Lower lobe of right lung (tissue), 2 donors: ENCODE results near the gene UFSP2. TPM values are rescaled to one million over a fixed set of nuclear protein-coding genes. Genes with fewer than 3 reads are reported as not detected.

Experiments
- ATAC-seq, 2 donors: fragments of 200-7000 bp; cut with Tn5 transposase; one replicate each; pipeline ENCODE4 v1.9.1; 2020 to 2022; ENCODE audit warnings: mild to moderate bottlenecking in 2 of 2, moderate library complexity in 2 of 2
- DNase-seq: peaks from one replicate; pipeline ENCODE4 v3.0.0-alpha.2; 2020
- H3K27ac ChIP-seq: fragments of 200-600 bp; one replicate; pipeline ENCODE4 v1.8.0; 2022
- H3K27me3 ChIP-seq: fragments of 200-600 bp; one replicate; pipeline ENCODE4 v1.8.0; 2022; ENCODE audit warnings: low read depth
- H3K36me3 ChIP-seq: fragments of 200-600 bp; one replicate; pipeline ENCODE4 v1.8.0; 2022; ENCODE audit warnings: mild to moderate bottlenecking
- H3K4me1 ChIP-seq: fragments of 200-600 bp; one replicate; pipeline ENCODE4 v1.8.0; 2022
- H3K4me3 ChIP-seq: fragments of 200-600 bp; one replicate; pipeline ENCODE4 v1.8.0; 2022; ENCODE audit warnings: mild to moderate bottlenecking
- H3K9me3 ChIP-seq: fragments of 200-600 bp; one replicate; pipeline ENCODE4 v1.8.0; 2022
- CTCF ChIP-seq: fragments of 200-600 bp; IDR thresholded peaks from one replicate; pipeline ENCODE4 v1.8.0; 2022; ENCODE audit warnings: antibody characterized with exemption, mild to moderate bottlenecking
- intact Hi-C: fragments of 100-400 bp; cut with DNase I; formaldehyde crosslinking; loops from one replicate; pipeline ENCODE4 v1.11.0; 2022
- long read RNA-seq: library from polyadenylated mRNA; unstranded; transcript quantifications from one replicate; pipeline ENCODE4 v2.0.0, GENCODE V29; 2021
- total RNA-seq: library from RNA; stranded (reverse); fragmentation: NEBNext Ultra II Directional; extraction: Animal tissue kit (Norgen Biotek cat#: 25700); gene quantifications from one replicate; pipeline ENCODE4 v1.2.1, GENCODE V29; 2021
- donor health status: DM: no; HTN: yes; CAD: no; lungs with severe emphysema.

UFSP2 gene
- total RNA-seq, result 30.0 TPM
- long read RNA-seq, transcript UFSP2-201 (12 exons, 1,630 nt), result major isoform, 30 of 37 reads
- long read RNA-seq, partial matches to known transcripts, result 1 of 37 reads
- long read RNA-seq, other reads (novel, unspliced or antisense), result 6 of 37 reads

- no peaks in the 10 kb centered on the region for H3K9me3 ChIP-seq
- H3K27me3 ChIP-seq, result no peaks in the 10 kb centered on the region
- peaks cover 5% of the 10 kb centered on the region for H3K36me3 ChIP-seq
- peak within 1 kb of the TSS; percentile 74 for H3K4me3 ChIP-seq
- DNase-seq (peak; percentile 90), ATAC-seq (peak; percentile 97 to 98)
- peaks cover 32% of the 10 kb centered on the region for H3K4me1 ChIP-seq
- intact Hi-C loops, result no loop called here
- H3K27ac ChIP-seq, result peak within 1 kb of the TSS; percentile 97
- TF ChIP-seq CTCF, result no peak
Measured at GRCh38 chr4:185425647-185426352, at the start of gene UFSP2. Gene UFSP2, minus strand, starts transcription at chr4:185425964. Its CDS starts 96 bp downstream, at chr4:185425868.

GRCh38 chr4:185473247-185473646, 47.5 kb upstream of the UFSP2 start:
- TF ChIP-seq CTCF, result no peak
- H3K36me3 ChIP-seq, result no peaks in the 10 kb centered on the region
- H3K4me3 ChIP-seq, result no peak overlapping the region
- peaks cover 7% of the 10 kb centered on the region for H3K4me1 ChIP-seq
- DNase-seq, result no peak
- no peak overlapping the region for H3K27ac ChIP-seq
- no peaks in the 10 kb centered on the region for H3K9me3 ChIP-seq
- no peaks in the 10 kb centered on the region for H3K27me3 ChIP-seq
- ATAC-seq, result no peak
- intact Hi-C loops, result no loop called here

GRCh38 chr4:185472103-185472542, 46.4 kb upstream of the UFSP2 start:
- Histone ChIP-seq H3K27me3 (no peaks in the 10 kb centered on the region), H3K4me3 (peak overlapping the region; percentile 91), H3K4me1 (peaks cover 7% of the 10 kb centered on the region), H3K9me3 (no peaks in the 10 kb centered on the region), H3K27ac (peak overlapping the region; percentile 68), H3K36me3 (no peaks in the 10 kb centered on the region)
- no peak for TF ChIP-seq CTCF
- ATAC-seq (no peak), DNase-seq (no peak)
- intact Hi-C loops, result no loop called here

- peak; percentile 98 to 99 for ATAC-seq
- TF ChIP-seq CTCF, result peak; percentile 71
- no peaks in the 10 kb centered on the region for H3K9me3 ChIP-seq
- peak within 1 kb of the TSS; percentile 91 for H3K4me3 ChIP-seq
- no peaks in the 10 kb centered on the region for H3K36me3 ChIP-seq
- H3K4me1 ChIP-seq, result peaks cover 7% of the 10 kb centered on the region
- H3K27me3 ChIP-seq, result no peaks in the 10 kb centered on the region
- intact Hi-C loops, result no loop called here
- peak; percentile 91 for DNase-seq
- peak within 1 kb of the TSS; percentile 68 for H3K27ac ChIP-seq
Measured at GRCh38 chr4:185471235-185472102, 45.7 kb upstream of the UFSP2 start, which contains the start of gene CCDC110. Gene CCDC110, minus strand, starts transcription at chr4:185471733. Its CDS starts 50 bp downstream, at chr4:185471683.

- DNase-seq, result peak; percentile 79
- peak; percentile 29 to 35 for ATAC-seq
- peaks cover 7% of the 10 kb centered on the region for H3K4me1 ChIP-seq
Measured at GRCh38 chr4:185470501-185471195, 44.9 kb upstream of the UFSP2 start.

More at GRCh38 chr4:185470501-185471195, 44.9 kb upstream of the UFSP2 start:
- intact Hi-C loops, result no loop called here
- peak overlapping the region; percentile 53 for H3K27ac ChIP-seq
- H3K9me3 ChIP-seq, result no peaks in the 10 kb centered on the region
- H3K27me3 ChIP-seq, result no peaks in the 10 kb centered on the region
- H3K36me3 ChIP-seq, result no peaks in the 10 kb centered on the region
- H3K4me3 ChIP-seq, result peak overlapping the region; percentile 59
- no peak for TF ChIP-seq CTCF
